Heart right ventricle (tissue), 16 donors: ENCODE data around the gene TUBE1. TPM values are rescaled to one million over a fixed set of nuclear protein-coding genes. Genes with fewer than 3 reads are reported as not detected.

Experiments
- ATAC-seq, 8 donors: fragments of 200-7000 bp; cut with Tn5 transposase; one replicate each; pipeline ENCODE4 v1.9.1; 2020; ENCODE audit warnings: mild to moderate bottlenecking in 8 of 8, moderate library complexity in 8 of 8, moderate number of reproducible peaks in 1 of 8
- DNase-seq, 2 donors: peaks; one replicate each; pipeline ENCODE4 v3.0.0-alpha.2; 2020
- H3K27ac ChIP-seq, 10 donors: fragments of 200-600 bp; sonication (generic) in 2 of 10; one replicate each; pipeline versions ENCODE4 v1.5.0 to v1.8.0; 2020 to 2022; ENCODE audit warnings: mild to moderate bottlenecking in 3 of 10
- H3K27me3 ChIP-seq, 7 donors: fragments of 200-600 bp; one replicate each; pipeline ENCODE4 v1.8.0; 2021 to 2022; ENCODE audit warnings: mild to moderate bottlenecking in 2 of 7
- H3K36me3 ChIP-seq, 9 donors: fragments of 200-600 bp; sonication (generic) in 1 of 9; one replicate each; pipeline versions ENCODE4 v1.5.0 to v1.8.0; 2020 to 2022; ENCODE audit warnings: mild to moderate bottlenecking in 2 of 9
- H3K4me1 ChIP-seq, 9 donors: fragments of 200-600 bp; sonication (generic) in 1 of 9; one replicate each; pipeline versions ENCODE4 v1.5.0 to v1.8.0; 2020 to 2022; ENCODE audit warnings: mild to moderate bottlenecking in 4 of 9
- H3K4me3 ChIP-seq, 10 donors: fragments of 200-600 bp; sonication (generic) in 2 of 10; one replicate each; pipeline versions ENCODE4 v1.5.0 to v1.8.0; 2020 to 2022; ENCODE audit warnings: mild to moderate bottlenecking in 7 of 10, moderate library complexity in 2 of 10
- H3K9me3 ChIP-seq, 11 donors: fragments of 200-600 bp in 10 of 11; sonication (generic) in 2 of 11; one replicate each; pipeline versions ENCODE4 v1.5.0 to v1.8.0; 2013 to 2022; ENCODE audit warnings: mild to moderate bottlenecking in 2 of 11, control low read depth in 1 of 11, moderate library complexity in 1 of 11
- WGBS, 2 donors: extraction: QIAGEN DNeasy Blood & Tissue Kit; methylation state at CpG; one replicate each; pipeline ENCODE4 v1.1.7; 2013; ENCODE audit warnings: inconsistent platforms in 1 of 2; 5-methylcytosine and 5-hydroxymethylcytosine counted together
- intact Hi-C, 10 donors: fragments of 100-400 bp; cut with DNase I; formaldehyde crosslinking; loops; one replicate each; pipeline versions ENCODE4 v1.11.1 to v1.14.2; 2022
- polyA plus RNA-seq, 2 donors: library from polyadenylated mRNA; stranded (reverse); fragments of 200-250 nt; gene quantifications; one replicate each; pipeline ENCODE4 v1.2.3, GENCODE V29; 2013
- total RNA-seq, 10 donors: library from RNA; stranded (reverse); fragmentation: NEBNext Ultra II Directional in 3 of 10; extraction: Animal tissue kit (Norgen Biotek cat#: 25700) in 3 of 10; gene quantifications; one replicate each; pipeline versions ENCODE4 v1.2.1 to v1.2.4, GENCODE V29; 2021 to 2023
- TF ChIP-seq, protein P1 (sequence below), 9 donors: fragments of 200-600 bp; sonication (generic) in 2 of 9; IDR thresholded peaks; one replicate each; pipeline versions ENCODE4 v1.5.0 to v1.8.0; 2021 to 2022; ENCODE audit warnings: antibody characterized with exemption in 9 of 9, mild to moderate bottlenecking in 5 of 9, moderate library complexity in 1 of 9
- donor health status: Arrhythmogenic right ventricular cardiomyopathy.
- donor health status: ischemic (EF 13 %, LVEDD 7.1; RV severe dilation, severe dysfunction).
- donor health status: healthy with polysubstance abuse.
- donor health status: DM: no; HTN: yes; CAD: no.
- donor health status: DM: no; HTN: no; CAD: no.
- donor health status: ischemic (EF 25% LVEDD 6.9; RV normal size, moderate dysfunction).
- donor health status: ischemic (EF 25% LVEDD 5.7; RV mildly dilated, moderate dysfunction).
- donor health status: healthy.
- donor health status: DM: yes; HTN: yes; CAD: no.
- donor health status: Ischemic cardiomyopathy.
- donor health status: ischemic (EF 35%, LVEDD 5.7; RV mildly dilated, moderate dysfunction).
- donor health status: nonischemic (EF 11% LVEDD 7.7; RV severe dilation, severe dysfunction).
- donor health status: DM: yes; HTN: yes; CAD: no.
- donor health status: PGD.
- donor health status: ischemic (EF 29% LVEDD 5.4; RV normal size, mild dysfunction).
- donor health status: nonischemic (EF 23%, LVEDD 6.1; RV moderate dilation, normal function).

TUBE1 gene
- total and polyA plus RNA-seq, 12 donors: 9.0 to 43.5 (median 22.6) TPM

- TF ChIP-seq, protein P1, sequence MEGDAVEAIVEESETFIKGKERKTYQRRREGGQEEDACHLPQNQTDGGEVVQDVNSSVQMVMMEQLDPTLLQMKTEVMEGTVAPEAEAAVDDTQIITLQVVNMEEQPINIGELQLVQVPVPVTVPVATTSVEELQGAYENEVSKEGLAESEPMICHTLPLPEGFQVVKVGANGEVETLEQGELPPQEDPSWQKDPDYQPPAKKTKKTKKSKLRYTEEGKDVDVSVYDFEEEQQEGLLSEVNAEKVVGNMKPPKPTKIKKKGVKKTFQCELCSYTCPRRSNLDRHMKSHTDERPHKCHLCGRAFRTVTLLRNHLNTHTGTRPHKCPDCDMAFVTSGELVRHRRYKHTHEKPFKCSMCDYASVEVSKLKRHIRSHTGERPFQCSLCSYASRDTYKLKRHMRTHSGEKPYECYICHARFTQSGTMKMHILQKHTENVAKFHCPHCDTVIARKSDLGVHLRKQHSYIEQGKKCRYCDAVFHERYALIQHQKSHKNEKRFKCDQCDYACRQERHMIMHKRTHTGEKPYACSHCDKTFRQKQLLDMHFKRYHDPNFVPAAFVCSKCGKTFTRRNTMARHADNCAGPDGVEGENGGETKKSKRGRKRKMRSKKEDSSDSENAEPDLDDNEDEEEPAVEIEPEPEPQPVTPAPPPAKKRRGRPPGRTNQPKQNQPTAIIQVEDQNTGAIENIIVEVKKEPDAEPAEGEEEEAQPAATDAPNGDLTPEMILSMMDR (IDR thresholded peaks at IDR 0.05): no peak
- H3K36me3 ChIP-seq: no peaks in the 10 kb centered on the region
- peak overlapping the region in 5 of 10 donors; percentile 1 to 64 (median 18) for H3K27ac ChIP-seq
- ATAC-seq: no peak
- intact Hi-C loops: no loop called here
- DNase-seq: no peak
- WGBS, 2 donors: 91 to 98% methylated on average over 4 of the region's 4 CpGs
- no peak overlapping the region for H3K4me3 ChIP-seq
- peaks cover 0 to 32% (median 12%) of the 10 kb centered on the region in 9 donors for H3K4me1 ChIP-seq
- no peaks in the 10 kb centered on the region for H3K9me3 ChIP-seq
- H3K27me3 ChIP-seq: peaks cover 0 to 6% (median 0%) of the 10 kb centered on the region in 7 donors
Measured at GRCh38 chr6:112036088-112036637, 51.1 kb downstream of the TUBE1 start.

GRCh38 chr6:112034616-112034995 lies 52.7 kb downstream of the TUBE1 start:
- WGBS, 2 donors: 96% methylated on average over 4 of the region's 4 CpGs
- H3K27ac ChIP-seq: peak overlapping the region in 4 of 10 donors; percentile 1 to 44 (median 22)

GRCh38 chr6:112033791-112034615 lies 53.3 kb downstream of the TUBE1 start:
- intact Hi-C loops: no loop called here
- 85 to 86% methylated on average over 6 of the region's 6 CpGs for WGBS, 2 donors
- H3K27ac ChIP-seq: no peak overlapping the region
- no peaks in the 10 kb centered on the region for H3K36me3 ChIP-seq
- no peaks in the 10 kb centered on the region for H3K9me3 ChIP-seq
- no peak for ATAC-seq
- no peak for DNase-seq
- H3K4me3 ChIP-seq: no peak overlapping the region
- peaks cover 0 to 38% (median 17%) of the 10 kb centered on the region in 9 donors for H3K4me1 ChIP-seq
- peaks cover 0 to 6% (median 0%) of the 10 kb centered on the region in 7 donors for H3K27me3 ChIP-seq
- TF ChIP-seq, protein P1 (IDR thresholded peaks at IDR 0.05): no peak

More at GRCh38 chr6:112034616-112034995, 52.7 kb downstream of the TUBE1 start:
- H3K27me3 ChIP-seq: peaks cover 0 to 6% (median 0%) of the 10 kb centered on the region in 7 donors
- no peaks in the 10 kb centered on the region for H3K36me3 ChIP-seq
- DNase-seq (no peak), ATAC-seq (no peak)
- H3K4me1 ChIP-seq: peaks cover 0 to 38% (median 17%) of the 10 kb centered on the region in 9 donors
- intact Hi-C loops: no loop called here
- TF ChIP-seq, protein P1 (IDR thresholded peaks at IDR 0.05): no peak
- H3K4me3 ChIP-seq: no peak overlapping the region
- no peaks in the 10 kb centered on the region for H3K9me3 ChIP-seq

DNA sequence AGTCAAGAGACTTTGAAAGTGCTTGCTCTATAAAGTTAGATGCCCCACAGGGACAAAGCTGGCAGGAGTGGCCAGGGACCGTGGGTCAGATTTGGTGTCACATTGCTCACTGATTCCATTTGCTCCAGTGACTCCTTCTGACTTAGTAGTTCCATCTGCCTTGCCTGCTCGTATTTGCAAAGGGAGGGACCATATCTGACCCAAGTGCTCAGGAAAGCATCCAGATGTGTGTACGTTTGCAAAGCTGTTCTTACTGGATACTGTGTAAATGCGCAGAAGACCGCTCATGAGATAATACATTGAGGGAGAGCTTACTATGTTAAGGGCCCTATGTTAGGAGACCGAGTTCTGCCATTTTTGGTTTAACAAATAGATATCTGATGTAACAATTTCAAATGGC lies 54.6 kb downstream of the TUBE1 start:
- Histone ChIP-seq H3K9me3 (no peaks in the 10 kb centered on the region), H3K4me3 (no peak overlapping the region), H3K27me3 (peaks cover 0 to 6% (median 0%) of the 10 kb centered on the region in 7 donors), H3K36me3 (no peaks in the 10 kb centered on the region), H3K27ac (no peak overlapping the region), H3K4me1 (peaks cover 0 to 27% (median 12%) of the 10 kb centered on the region in 9 donors)
- TF ChIP-seq, protein P1 (IDR thresholded peaks at IDR 0.05): no peak
- WGBS, 2 donors: 89 to 91% methylated on average over 6 of the region's 6 CpGs
- DNase-seq: no peak
- no peak for ATAC-seq
- intact Hi-C loops: no loop called here
